Vagina (tissue), 2 donors: ENCODE measurements around the gene GVQW3. TPM values are rescaled to one million over a fixed set of nuclear protein-coding genes. Genes with fewer than 3 reads are reported as not detected.

Source experiments
- DNase-seq, 2 donors: peaks; one replicate each; pipeline ENCODE4 v3.0.0-alpha.2; 2017; ENCODE audit errors: extremely low spot score in 2 of 2
- H3K27ac ChIP-seq: fragments of 200-600 bp; sonication (generic); one replicate; pipeline ENCODE4 v1.5.1; 2019
- H3K27me3 ChIP-seq: fragments of 200-600 bp; sonication (generic); one replicate; pipeline ENCODE4 v1.5.1; 2019
- H3K36me3 ChIP-seq, 2 donors: fragments of 200-600 bp; sonication (generic); one replicate each; pipeline ENCODE4 v1.5.1; 2017 to 2019
- H3K4me1 ChIP-seq: fragments of 200-600 bp; sonication (generic); one replicate; pipeline ENCODE4 v1.5.1; 2019
- H3K4me3 ChIP-seq, 2 donors: fragments of 200-600 bp; sonication (generic); 1 replicate in 1 of 2; 2 replicates in 1 of 2; pipeline ENCODE4 v1.5.1; 2016 to 2019
- H3K9me3 ChIP-seq: fragments of 200-600 bp; sonication (generic); one replicate; pipeline ENCODE4 v1.5.1; 2019
- POLR2A ChIP-seq, 2 donors: fragments of 450-650 bp; IDR thresholded peaks; one replicate each; pipeline ENCODE4 v1.6.1; 2017; ENCODE audit warnings: antibody characterized with exemption in 2 of 2, mild to moderate bottlenecking in 2 of 2, moderate library complexity in 2 of 2
- POLR2AphosphoS5 ChIP-seq, 2 donors: sonication (generic); formaldehyde crosslinking; IDR thresholded peaks; one replicate each; pipeline ENCODE4 v1.9.0; 2017; ENCODE audit warnings: antibody characterized with exemption in 2 of 2, mild to moderate bottlenecking in 2 of 2, low read depth in 1 of 2; ENCODE audit not compliant: insufficient read depth in 1 of 2
- intact Hi-C: fragments of 100-400 bp; cut with DNase I; formaldehyde crosslinking; loops from one replicate; pipeline ENCODE4 v1.15.1; 2023
- small RNA-seq: library from RNA; depleted of rRNA; stranded (forward); fragments of <200 nt; gene quantifications from one replicate; pipeline ENCODE3, GENCODE V24; 2016
- total RNA-seq: library from RNA; depleted of rRNA; stranded (reverse); fragments of >200 nt; gene quantifications from one replicate; pipeline ENCODE4 v1.2.3, GENCODE V29; 2016
- TF ChIP-seq, protein P1 (sequence below), 3 experiments: fragments of 450-650 bp in 2 of 3; fragments of 200-600 bp in 1 of 3; sonication (generic) in 1 of 3; IDR thresholded peaks; one replicate each; pipeline ENCODE4 v1.5.1; 2017 to 2019; ENCODE audit warnings: antibody characterized with exemption in 3 of 3, mild to moderate bottlenecking in 2 of 3, moderate library complexity in 2 of 3

The GVQW3 gene
- total RNA-seq, 1 donor from 2014 or later, result 1.2 TPM

DNA sequence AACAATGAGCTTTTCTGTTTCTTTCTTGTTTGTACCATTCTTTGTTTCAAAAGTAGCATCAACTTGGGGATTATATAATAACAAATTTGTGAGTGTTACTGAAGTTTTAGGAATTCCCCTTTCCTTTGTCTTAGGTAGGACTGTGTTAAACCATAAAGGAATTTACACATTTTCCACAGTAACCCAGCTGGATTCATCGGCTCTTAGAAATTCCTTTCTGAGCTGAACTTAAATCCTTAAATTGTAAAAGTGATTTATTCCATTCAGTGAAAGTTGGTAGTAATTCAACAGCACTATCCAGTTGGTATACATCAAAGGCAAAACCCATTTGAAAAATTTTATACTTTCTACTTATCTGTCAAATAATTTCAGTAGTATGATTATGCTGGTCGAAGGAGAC lies 75.4 kb downstream of the GVQW3 start:
- Histone ChIP-seq H3K27me3 (no peaks in the 10 kb centered on the region), H3K9me3 (no peaks in the 10 kb centered on the region), H3K4me1 (no peaks in the 10 kb centered on the region), H3K27ac (no peak overlapping the region), H3K4me3 (no peak overlapping the region), H3K36me3 (peaks cover 0 to 13% of the 10 kb centered on the region in 2 donors)
- intact Hi-C loops, result no loop called here
- no peak for TF ChIP-seq POLR2A (IDR thresholded peaks at IDR 0.05)
- TF ChIP-seq, protein P1, sequence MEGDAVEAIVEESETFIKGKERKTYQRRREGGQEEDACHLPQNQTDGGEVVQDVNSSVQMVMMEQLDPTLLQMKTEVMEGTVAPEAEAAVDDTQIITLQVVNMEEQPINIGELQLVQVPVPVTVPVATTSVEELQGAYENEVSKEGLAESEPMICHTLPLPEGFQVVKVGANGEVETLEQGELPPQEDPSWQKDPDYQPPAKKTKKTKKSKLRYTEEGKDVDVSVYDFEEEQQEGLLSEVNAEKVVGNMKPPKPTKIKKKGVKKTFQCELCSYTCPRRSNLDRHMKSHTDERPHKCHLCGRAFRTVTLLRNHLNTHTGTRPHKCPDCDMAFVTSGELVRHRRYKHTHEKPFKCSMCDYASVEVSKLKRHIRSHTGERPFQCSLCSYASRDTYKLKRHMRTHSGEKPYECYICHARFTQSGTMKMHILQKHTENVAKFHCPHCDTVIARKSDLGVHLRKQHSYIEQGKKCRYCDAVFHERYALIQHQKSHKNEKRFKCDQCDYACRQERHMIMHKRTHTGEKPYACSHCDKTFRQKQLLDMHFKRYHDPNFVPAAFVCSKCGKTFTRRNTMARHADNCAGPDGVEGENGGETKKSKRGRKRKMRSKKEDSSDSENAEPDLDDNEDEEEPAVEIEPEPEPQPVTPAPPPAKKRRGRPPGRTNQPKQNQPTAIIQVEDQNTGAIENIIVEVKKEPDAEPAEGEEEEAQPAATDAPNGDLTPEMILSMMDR (IDR thresholded peaks at IDR 0.05), result no peak
- TF ChIP-seq POLR2AphosphoS5 (IDR thresholded peaks at IDR 0.05; ENCODE audit: insufficient read depth in 1 of 2, low read depth in 1 of 2), result no peak
- no peak for DNase-seq

Small RNA genes lying within 50 kb of the gene (small RNA-seq; reads per million reads assigned to genes)
- not detected for gene RF00019

Other genes with a start within 250 kb of the GVQW3 start
- 6.9 TPM for gene WNT11, start 174.8 kb upstream of the GVQW3 start, total RNA-seq
- 25.8 TPM for gene THAP12, start 191 bp upstream of the GVQW3 start, total RNA-seq
- gene EMSY, start 63.7 kb downstream of the GVQW3 start, total RNA-seq, result 31.2 TPM